ENCODE measurements around the gene PHOX2B. TPM values are rescaled to one million over a fixed set of nuclear protein-coding genes. Genes with fewer than 3 reads are reported as not detected.

Gene PHOX2B
- total RNA-seq, 1 donor from 2014 or later = not detected

DNA sequence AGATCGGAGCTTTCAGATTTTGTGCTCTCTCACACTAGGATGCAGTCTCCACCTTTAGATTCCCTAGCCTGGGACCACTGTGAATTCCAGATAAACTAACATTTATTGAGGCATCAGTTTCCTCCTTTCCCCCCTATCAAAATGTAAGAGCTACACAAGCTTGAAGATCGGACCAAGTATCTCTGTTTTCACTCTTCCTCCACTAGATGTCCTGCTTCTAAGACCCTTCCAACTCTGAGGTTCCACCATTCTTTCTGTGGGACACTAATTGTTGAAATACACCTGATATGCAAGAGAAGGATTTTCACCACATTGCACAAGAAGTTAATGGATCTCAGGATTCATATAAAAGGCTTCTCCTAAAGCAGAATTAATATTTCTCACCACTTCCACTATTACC is 43.0 kb upstream of the PHOX2B start:
- no peaks in the 10 kb centered on the region for H3K9me3 ChIP-seq (replicated peaks)
- no peak for DNase-seq
- intact Hi-C loops (cut with micrococcal nuclease) = no loop called here
- no peak overlapping the region for H3K27ac ChIP-seq (replicated peaks)
- H3K27me3 ChIP-seq (ENCODE audit: low read depth) = peaks cover 63% of the 10 kb centered on the region
- TF ChIP-seq, protein P1, sequence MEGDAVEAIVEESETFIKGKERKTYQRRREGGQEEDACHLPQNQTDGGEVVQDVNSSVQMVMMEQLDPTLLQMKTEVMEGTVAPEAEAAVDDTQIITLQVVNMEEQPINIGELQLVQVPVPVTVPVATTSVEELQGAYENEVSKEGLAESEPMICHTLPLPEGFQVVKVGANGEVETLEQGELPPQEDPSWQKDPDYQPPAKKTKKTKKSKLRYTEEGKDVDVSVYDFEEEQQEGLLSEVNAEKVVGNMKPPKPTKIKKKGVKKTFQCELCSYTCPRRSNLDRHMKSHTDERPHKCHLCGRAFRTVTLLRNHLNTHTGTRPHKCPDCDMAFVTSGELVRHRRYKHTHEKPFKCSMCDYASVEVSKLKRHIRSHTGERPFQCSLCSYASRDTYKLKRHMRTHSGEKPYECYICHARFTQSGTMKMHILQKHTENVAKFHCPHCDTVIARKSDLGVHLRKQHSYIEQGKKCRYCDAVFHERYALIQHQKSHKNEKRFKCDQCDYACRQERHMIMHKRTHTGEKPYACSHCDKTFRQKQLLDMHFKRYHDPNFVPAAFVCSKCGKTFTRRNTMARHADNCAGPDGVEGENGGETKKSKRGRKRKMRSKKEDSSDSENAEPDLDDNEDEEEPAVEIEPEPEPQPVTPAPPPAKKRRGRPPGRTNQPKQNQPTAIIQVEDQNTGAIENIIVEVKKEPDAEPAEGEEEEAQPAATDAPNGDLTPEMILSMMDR (IDR thresholded peaks at IDR 0.05; ENCODE audit: borderline replicate concordance) = no peak
- no peaks in the 10 kb centered on the region for H3K36me3 ChIP-seq
- H3K4me3 ChIP-seq = no peak overlapping the region
- H3K4me1 ChIP-seq = peaks cover 10% of the 10 kb centered on the region

- Histone ChIP-seq H3K4me3 (no peak overlapping the region), H3K27ac (replicated peaks) (no peak overlapping the region), H3K27me3 (ENCODE audit: low read depth) (peaks cover 85% of the 10 kb centered on the region), H3K4me1 (no peaks in the 10 kb centered on the region), H3K36me3 (no peaks in the 10 kb centered on the region), H3K9me3 (replicated peaks) (no peaks in the 10 kb centered on the region)
- no peak for DNase-seq
- intact Hi-C loops (cut with micrococcal nuclease) = no loop called here
- TF ChIP-seq, protein P1 (IDR thresholded peaks at IDR 0.05; ENCODE audit: borderline replicate concordance) = no peak
Measured at GRCh38 chr4:41787931-41788330, 39.4 kb upstream of the PHOX2B start.

DNA sequence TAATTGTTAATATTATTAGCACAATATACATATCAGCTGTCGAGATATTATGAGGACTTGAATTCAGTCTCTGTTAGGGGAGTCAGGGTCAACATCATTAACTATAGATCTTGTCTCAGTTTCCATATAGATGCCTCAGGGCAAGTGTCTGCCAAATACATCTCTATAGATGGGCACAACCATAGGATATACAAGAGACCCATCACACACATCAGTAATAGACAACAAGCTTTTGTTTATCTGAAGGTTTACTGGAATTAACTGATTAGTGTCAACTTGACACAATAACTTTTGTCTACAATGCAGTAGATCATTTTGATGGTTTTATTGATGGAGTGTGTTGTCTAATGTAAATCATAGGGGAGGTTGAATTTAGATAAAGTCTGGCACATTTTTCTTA is 37.1 kb upstream of the PHOX2B start:
- Histone ChIP-seq H3K36me3 (no peaks in the 10 kb centered on the region), H3K4me1 (no peaks in the 10 kb centered on the region), H3K4me3 (no peak overlapping the region), H3K27ac (replicated peaks) (no peak overlapping the region), H3K27me3 (ENCODE audit: low read depth) (peaks cover 75% of the 10 kb centered on the region), H3K9me3 (replicated peaks) (no peaks in the 10 kb centered on the region)
- no peak for DNase-seq
- intact Hi-C loops (cut with micrococcal nuclease) = no loop called here
- TF ChIP-seq, protein P1 (IDR thresholded peaks at IDR 0.05; ENCODE audit: borderline replicate concordance) = no peak

DNA sequence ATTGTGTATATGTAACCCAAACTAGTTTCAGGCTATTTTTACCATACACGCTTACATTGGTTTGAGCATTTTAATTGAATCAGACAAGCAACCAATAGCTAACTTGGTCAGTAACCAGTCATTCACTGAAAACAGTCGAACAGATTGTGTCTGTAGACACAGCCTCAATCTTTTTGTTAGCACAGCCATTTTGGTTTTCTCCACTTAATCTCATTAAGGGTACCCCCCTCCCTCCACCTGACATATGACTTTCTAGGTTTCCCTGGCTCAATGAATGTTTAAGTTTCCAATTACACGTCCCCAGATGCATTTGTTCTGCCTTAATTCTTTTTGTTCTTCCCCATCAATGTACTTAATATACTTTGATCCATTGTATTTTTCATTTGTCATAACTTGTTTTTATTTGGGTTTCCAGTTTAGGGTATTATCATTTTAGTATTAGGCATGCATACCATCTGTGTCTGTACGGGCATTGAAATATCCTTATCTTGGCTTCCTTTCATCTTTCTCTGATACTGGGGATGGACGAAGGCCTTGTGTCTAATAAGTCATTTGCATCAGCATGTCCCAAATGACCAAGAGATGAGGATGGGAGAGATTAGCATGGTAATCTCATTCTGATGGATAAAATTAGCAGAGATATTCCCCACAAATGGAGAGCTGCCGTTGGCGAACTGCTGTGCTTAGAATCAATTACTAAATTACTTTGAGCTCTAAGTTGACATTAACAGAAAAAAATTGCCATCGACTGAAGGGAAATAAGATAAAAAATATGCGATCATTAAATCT is 35.9 kb upstream of the PHOX2B start:
- H3K27me3 ChIP-seq (ENCODE audit: low read depth) = peaks cover 75% of the 10 kb centered on the region
- H3K4me1 ChIP-seq = no peaks in the 10 kb centered on the region
- H3K36me3 ChIP-seq = no peaks in the 10 kb centered on the region
- DNase-seq = no peak
- no peaks in the 10 kb centered on the region for H3K9me3 ChIP-seq (replicated peaks)
- no peak overlapping the region for H3K27ac ChIP-seq (replicated peaks)
- no peak overlapping the region for H3K4me3 ChIP-seq
- TF ChIP-seq, protein P1 (IDR thresholded peaks at IDR 0.05; ENCODE audit: borderline replicate concordance) = no peak
- intact Hi-C loops (cut with micrococcal nuclease) = no loop called here

GRCh38 chr4:41776466-41776865 is 27.9 kb upstream of the PHOX2B start:
- TF ChIP-seq, protein P1 (IDR thresholded peaks at IDR 0.05; ENCODE audit: borderline replicate concordance) = no peak
- Histone ChIP-seq H3K4me3 (no peak overlapping the region), H3K4me1 (no peaks in the 10 kb centered on the region), H3K27me3 (ENCODE audit: low read depth) (peaks cover 80% of the 10 kb centered on the region), H3K36me3 (no peaks in the 10 kb centered on the region), H3K27ac (replicated peaks) (no peak overlapping the region), H3K9me3 (replicated peaks) (no peaks in the 10 kb centered on the region)
- intact Hi-C loops (cut with micrococcal nuclease) = no loop called here
- no peak for DNase-seq
